ENCODE results near the gene SLC39A11. TPM values are rescaled to one million over a fixed set of nuclear protein-coding genes. Genes with fewer than 3 reads are reported as not detected.

The SLC39A11 gene
- polyA plus RNA-seq, 1 of the 3 experiments (the other 2 are of a cell fraction), result 23.5 TPM

GRCh38 chr17:72989074-72989610 lies 103.3 kb downstream of the SLC39A11 start:
- Histone ChIP-seq H3K79me2 (ENCODE audit: insufficient read depth) (no peaks in the 10 kb centered on the region), H3K9ac (no peak overlapping the region), H3F3A (replicated peaks; ENCODE audit: insufficient read depth) (peaks cover 9% of the 10 kb centered on the region), H3K9me3 (no peaks in the 10 kb centered on the region), H3K4me2 (no peak overlapping the region), H3K27me3 (ENCODE audit: insufficient read depth) (no peaks in the 10 kb centered on the region), H3K27ac (ENCODE audit: low read depth in 2 of 2, low read length in 1 of 2) (no peak overlapping the region), H3K36me3 (replicated peaks in 1 of 2; ENCODE audit: control insufficient read depth in 1 of 2, insufficient read depth in 2 of 2, low read length in 1 of 2) (no peaks in the 10 kb centered on the region), H3K9me2 (no peaks in the 10 kb centered on the region), H4K20me1 (ENCODE audit: insufficient read depth) (no peaks in the 10 kb centered on the region), H2AFZ (ENCODE audit: low read depth) (no peak overlapping the region), H3K4me3 (ENCODE audit: low read depth in 2 of 2, low read length in 1 of 2) (no peak overlapping the region), H3K4me1 (ENCODE audit: control insufficient read depth in 1 of 2, insufficient read depth in 2 of 2, low read depth in 1 of 2, low read length in 1 of 2) (peaks cover 5 to 7% of the 10 kb centered on the region in 2 experiments; a peak in 2 of 4 replicates)
- ChIA-PET POLR2A (no interaction called here), CTCF (interaction anchor here (1.1 to 1.4 kb wide), 2 partner anchors 429 to 432 kb away, joined by 3 read pairs; no protein-coding TSS in a partner anchor)
- TF ChIP-seq ELF1 (IDR thresholded peaks at IDR 0.05), result no peak
- TF ChIP-seq ZBTB33 (IDR thresholded peaks at IDR 0.05; ENCODE audit: borderline replicate concordance, low read depth), result no peak
- TF ChIP-seq EP300 (IDR thresholded peaks at IDR 0.05; ENCODE audit: borderline replicate concordance in 1 of 2, low read depth in 1 of 2, low read length in 1 of 2), result no peak
- no peak for TF ChIP-seq MEF2A (IDR thresholded peaks at IDR 0.05; ENCODE audit: borderline replicate concordance, low read depth)
- no peak for TF ChIP-seq RCOR1 (IDR thresholded peaks at IDR 0.05; ENCODE audit: low read length)
- no peak for TF ChIP-seq FOXJ3 (CRISPR knock-in tag; IDR thresholded peaks at IDR 0.05)
- TF ChIP-seq USF1 (IDR thresholded peaks at IDR 0.05; ENCODE audit: borderline replicate concordance, low read depth), result no peak
- TF ChIP-seq USF2 (IDR thresholded peaks at IDR 0.05; ENCODE audit: borderline replicate concordance, low read depth, low read length), result no peak
- no peak for TF ChIP-seq YY1 (IDR thresholded peaks at IDR 0.05; ENCODE audit: low read depth)
- no peak for TF ChIP-seq GATA2 (CRISPR knock-in tag; IDR thresholded peaks at IDR 0.05)
- TF ChIP-seq NFIC (IDR thresholded peaks at IDR 0.05; ENCODE audit: borderline replicate concordance), result no peak
- TF ChIP-seq RAD21 (IDR thresholded peaks at IDR 0.05; ENCODE audit: low read length), result no peak
- DNase-seq, result no peak
- WGBS (ENCODE audit: low lambda C conversion rate), result 94% methylated on average over 6 of the region's 6 CpGs

- Histone ChIP-seq H3K27me3 (ENCODE audit: insufficient read depth) (no peaks in the 10 kb centered on the region), H2AFZ (ENCODE audit: low read depth) (no peak overlapping the region), H3F3A (replicated peaks; ENCODE audit: insufficient read depth) (peaks cover 9% of the 10 kb centered on the region), H3K9me3 (no peaks in the 10 kb centered on the region), H3K4me1 (ENCODE audit: control insufficient read depth in 1 of 2, insufficient read depth in 2 of 2, low read depth in 1 of 2, low read length in 1 of 2) (peaks cover 5 to 7% of the 10 kb centered on the region in 2 experiments; a peak in 2 of 4 replicates), H4K20me1 (ENCODE audit: insufficient read depth) (no peaks in the 10 kb centered on the region), H3K4me2 (no peak overlapping the region), H3K36me3 (replicated peaks in 1 of 2; ENCODE audit: control insufficient read depth in 1 of 2, insufficient read depth in 2 of 2, low read length in 1 of 2) (no peaks in the 10 kb centered on the region), H3K4me3 (ENCODE audit: low read depth in 2 of 2, low read length in 1 of 2) (no peak overlapping the region), H3K79me2 (ENCODE audit: insufficient read depth) (no peaks in the 10 kb centered on the region), H3K9ac (no peak overlapping the region), H3K27ac (ENCODE audit: low read depth in 2 of 2, low read length in 1 of 2) (no peak overlapping the region), H3K9me2 (no peaks in the 10 kb centered on the region)
- no peak for TF ChIP-seq GABPA (IDR thresholded peaks at IDR 0.05; ENCODE audit: low read depth)
- TF ChIP-seq USF2 (IDR thresholded peaks at IDR 0.05; ENCODE audit: borderline replicate concordance, low read depth, low read length), result no peak
- ChIA-PET CTCF (interaction anchor here (0.9 to 1.6 kb wide), 5 partner anchors 51 to 432 kb away, joined by 3 to 4 read pairs (median 4); no protein-coding TSS in a partner anchor), POLR2A (no interaction called here)
- WGBS (ENCODE audit: low lambda C conversion rate), result 95% methylated on average over 5 of the region's 5 CpGs
- DNase-seq, result no peak
Observed at GRCh38 chr17:72988451-72988850, 104.0 kb downstream of the SLC39A11 start.
